Head of caudate nucleus (tissue), 42 donors: ENCODE measurements around the gene LRP6.
"Not testable (repeated sequence)": the region's sequence is repeated elsewhere in the genome, so short reads cannot be mapped to it uniquely, and the experiment has no call there.

Source experiments
- DNase-seq, 42 donors: peaks; one replicate each; pipeline versions ENCODE4 v3.0.0 to v3.0.0-alpha.2; 2020 to 2021; ENCODE audit warnings: mixed read lengths in 7 of 42
- intact Hi-C: fragments of 100-400 bp; cut with DNase I; formaldehyde crosslinking; loops from one replicate; pipeline ENCODE4 v1.15.0; 2022

LRP6 gene

DNA sequence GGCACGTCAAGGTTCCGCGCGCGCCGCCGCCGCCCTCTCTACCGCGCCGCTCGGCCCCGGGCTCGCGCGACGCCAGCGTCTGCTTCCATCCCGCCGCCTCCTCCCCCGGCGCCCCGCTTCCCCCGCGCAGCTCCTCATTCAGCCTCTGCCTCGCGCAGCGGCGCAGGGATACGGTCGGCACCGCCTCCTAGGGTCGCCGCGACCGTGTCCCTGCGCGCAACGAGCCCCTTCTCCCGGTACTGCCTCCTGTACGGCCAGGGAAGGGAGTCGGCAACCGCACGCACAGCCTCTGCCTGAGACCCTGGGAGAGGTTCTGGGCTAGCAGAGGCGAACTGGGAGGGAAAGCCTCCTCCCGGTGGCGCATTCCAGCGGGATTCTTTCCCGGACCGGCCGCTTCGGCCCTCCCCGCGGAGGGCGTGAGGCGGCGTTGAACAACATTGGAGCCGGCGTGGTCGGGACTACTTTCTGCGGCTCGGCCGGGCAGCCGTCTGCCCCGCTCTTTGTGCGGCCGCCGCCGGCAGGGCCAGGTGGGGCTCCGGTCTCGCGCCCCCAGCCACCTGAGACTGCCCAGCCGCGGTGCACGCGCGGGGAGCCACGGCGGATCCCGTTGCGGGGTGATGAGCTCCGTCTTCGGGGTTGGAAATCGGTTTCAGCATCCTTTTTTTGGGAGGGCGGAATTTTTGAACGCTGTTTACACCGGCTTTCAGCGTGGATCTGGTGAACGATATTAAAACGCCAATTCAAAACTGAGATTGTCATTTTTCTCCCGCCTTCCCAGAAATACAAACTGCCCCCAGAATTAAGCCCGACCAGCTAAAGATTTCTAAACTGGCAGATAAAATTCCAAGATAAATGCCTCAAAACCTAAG is at the start of gene LRP6:
LRP6 (minus strand) TSS at position 172 of the 869 bp plus-strand sequence. CDS start 309 bp downstream, outside the sequence.
- intact Hi-C loops = loop anchor here (10.0 kb wide), 1 partner anchor 78 kb away; no protein-coding TSS in a partner anchor
- DNase-seq = peak; percentile 66 to 97 (median 93)

DNA sequence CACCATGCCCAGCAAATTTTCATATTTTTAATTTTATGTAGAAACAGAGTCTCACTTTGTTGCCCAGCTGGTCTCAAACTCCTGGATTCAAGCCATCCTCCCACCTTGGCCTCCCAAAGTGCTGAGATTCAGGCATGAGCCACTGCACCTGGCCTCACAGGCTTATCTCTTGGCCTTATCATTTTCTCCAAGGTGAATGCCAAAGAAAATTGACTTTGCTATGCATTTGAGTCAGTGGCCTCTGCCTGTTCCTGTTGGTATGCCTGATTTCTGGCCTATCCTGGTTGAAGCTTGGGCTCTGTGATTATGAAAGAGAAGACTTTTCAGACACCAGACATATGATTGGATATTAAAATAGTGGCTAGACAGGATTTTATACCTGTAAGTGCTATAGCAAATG is 49.0 kb upstream of the LRP6 start:
- no peak for DNase-seq
- intact Hi-C loops = no loop called here

DNA sequence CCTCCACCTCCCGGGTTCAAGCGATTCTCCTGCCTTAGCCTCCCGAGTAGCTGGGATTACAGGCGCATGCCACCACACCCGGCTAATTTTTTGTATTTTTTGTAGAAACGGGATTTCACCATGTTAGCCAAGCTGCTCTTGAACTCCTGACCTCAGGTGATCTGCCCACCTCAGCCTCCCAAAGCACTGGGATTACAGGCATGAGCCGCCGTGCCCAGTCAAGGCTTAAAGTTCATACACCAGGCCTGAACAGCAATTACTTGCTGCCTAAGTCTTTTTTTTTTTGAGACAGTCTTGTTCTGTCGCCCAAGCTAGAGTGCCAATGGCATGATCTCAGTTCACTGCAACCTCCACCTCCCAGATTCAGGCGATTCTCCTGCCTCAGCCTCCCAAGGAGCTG is 43.9 kb upstream of the LRP6 start:
- DNase-seq = not testable (repeated sequence)

DNA sequence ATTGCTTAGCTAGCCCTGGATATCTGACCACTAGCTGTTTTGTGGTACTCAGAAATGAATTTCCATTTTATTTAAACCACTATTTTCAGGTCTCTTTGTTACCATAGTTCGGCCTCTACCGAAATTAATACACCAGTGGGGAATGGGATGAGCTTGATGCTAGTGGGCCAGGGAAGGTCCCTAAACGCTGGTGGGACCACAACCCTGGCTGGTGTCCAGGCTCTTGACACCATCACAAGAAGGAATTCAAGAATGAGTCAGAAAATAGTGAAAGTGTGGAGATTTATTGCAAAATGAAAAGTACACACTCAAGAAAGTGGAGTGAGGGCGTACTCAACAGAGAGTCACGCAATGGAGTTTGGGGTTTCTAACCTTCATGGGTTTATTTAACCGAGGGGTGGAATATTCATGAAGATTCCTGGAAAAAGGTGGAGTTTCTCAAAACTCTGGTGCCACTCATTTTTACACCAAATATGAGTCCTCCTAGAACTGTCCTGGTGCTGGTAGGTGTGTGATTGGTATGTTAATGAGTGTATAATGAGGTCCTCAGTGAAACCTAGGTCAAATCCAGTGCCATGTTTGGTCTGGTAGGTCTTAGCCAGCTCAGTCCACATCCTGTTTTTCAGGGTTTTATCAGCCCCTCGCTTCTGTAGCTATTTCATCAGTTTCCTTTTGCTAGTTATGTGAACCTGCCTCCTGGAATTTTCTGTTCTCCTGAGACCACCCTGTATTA is 38.9 kb upstream of the LRP6 start:
- intact Hi-C loops = no loop called here
- DNase-seq = no peak

More for the DNA sequence above, 43.9 kb upstream of the LRP6 start:
- intact Hi-C loops = not testable (repeated sequence)

DNA sequence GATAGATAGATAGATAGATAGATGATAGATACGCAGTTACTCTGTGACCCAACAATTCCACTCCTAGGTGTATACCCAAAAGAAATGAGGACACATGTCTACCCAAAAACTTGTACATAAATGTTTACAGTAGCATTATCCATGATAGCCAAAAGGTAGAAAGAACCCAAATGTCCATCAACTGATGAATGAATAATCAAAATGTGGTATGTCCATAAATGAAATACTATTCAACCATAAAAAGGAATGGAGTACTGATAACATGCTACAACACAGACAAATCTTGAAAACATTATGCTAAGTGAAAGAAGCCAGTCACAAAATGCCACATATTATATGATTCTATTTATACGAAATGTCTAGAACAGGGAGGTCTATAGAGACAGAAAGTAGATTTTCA is 36.1 kb upstream of the LRP6 start:
- DNase-seq = no peak
- intact Hi-C loops = no loop called here

DNA sequence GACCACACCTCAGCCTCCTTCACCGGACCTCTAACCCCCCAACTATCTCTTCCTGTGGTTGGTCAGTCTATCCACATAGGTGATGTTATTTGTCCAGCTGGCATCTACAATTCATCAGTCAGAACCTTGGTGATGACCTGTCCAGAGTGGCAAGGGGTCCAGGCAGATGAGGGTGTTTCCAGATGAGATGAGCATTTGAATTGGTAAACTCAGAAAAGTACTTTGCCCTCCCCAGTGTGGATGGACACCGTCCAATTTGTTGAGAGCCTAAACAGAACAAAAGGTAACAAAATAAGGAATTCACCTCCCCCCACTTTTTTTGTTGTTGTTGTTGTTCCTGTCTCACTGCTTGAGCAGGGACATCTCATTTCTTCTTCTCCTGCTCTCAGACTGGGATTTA is 34.3 kb upstream of the LRP6 start:
- DNase-seq = no peak
- intact Hi-C loops = no loop called here

DNA sequence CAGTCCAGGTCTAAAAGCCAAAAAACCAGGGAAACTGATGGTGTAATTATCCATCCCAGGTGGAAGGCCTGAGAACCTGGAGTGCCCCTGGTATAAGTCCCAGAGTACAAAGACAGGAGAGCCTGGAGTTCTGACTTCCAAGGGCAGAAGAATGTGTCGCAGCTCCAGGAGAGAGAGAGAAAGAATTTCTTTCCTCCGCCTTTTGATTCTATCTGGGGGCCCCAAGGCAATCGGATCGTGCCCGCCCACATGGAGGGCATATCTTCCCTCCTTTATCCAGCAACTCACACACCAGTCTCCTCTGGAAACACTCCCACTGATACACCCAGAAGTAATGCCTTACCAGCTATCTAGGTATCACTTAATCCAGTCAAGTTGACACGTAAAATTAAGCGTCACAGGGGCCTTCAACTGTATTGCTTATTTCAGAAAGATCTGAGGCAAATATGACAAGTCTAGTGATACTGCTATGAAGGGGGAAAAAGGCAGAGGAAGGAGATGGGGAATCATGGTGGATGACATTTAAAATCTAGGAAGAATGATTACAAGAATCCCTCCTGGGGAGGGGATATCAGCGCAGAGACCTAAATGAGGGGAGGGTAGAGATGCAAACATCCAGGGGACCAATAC is 30.5 kb upstream of the LRP6 start:
- intact Hi-C loops = no loop called here
- no peak for DNase-seq

DNA sequence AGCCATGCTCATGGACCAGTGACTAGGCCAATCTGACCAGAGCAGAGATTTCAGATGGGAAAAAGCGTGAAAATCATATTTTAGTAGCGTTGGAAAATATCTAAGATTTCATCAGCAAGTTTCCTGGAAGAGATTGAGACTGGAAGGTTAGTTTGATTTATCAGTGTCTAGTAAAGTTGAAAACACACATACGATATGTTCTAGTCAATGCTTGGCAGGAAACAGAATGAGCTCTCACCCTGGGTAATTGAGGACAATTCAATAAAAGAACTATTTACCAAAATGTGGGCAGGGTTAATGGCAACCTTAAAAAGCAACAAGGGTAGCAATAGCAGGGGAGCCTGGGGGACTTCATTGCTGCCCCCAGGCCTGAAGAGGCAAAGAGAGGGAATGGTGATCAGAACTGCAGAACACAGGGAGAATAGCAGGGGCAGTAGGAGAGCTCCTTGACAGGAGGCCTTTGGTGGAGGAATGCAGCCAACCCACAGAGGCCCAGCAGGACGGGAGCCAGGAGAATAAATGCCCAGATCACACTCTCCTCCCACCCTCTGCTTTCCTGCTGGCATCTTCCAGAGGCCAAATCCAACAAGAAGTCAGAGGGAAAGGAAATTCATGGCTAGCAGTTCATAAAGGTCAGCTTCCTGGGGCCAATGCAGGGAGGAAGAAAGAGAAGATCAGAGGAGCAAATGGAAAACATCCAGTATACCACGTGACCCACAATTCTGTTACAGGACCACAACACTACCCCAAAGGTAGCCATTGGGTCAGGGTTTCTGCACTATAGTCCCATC is 27.6 kb upstream of the LRP6 start:
- DNase-seq = peak in 10 of 42 donors; percentile 2 to 40 (median 14)
- intact Hi-C loops = no loop called here

DNA sequence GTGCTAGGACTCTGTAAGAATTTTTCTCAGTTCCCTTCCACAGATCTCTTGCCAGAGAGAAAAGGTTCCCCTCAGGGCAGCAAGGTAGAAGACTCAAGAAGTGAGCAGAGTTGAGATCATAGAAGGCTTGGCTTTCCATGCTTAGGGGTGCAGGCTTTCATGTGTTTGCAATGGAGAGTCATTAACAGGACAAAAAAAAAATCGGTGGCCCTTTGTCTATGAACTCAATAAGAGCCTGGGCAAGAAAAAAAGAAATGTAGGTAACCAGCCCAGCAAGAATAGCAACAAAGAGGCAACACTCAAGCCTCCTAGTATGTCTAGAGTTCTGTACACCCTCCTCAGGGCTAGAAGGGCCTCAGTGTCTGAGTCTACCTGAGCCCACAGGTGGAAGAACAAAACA is 23.4 kb upstream of the LRP6 start:
- intact Hi-C loops = no loop called here
- no peak for DNase-seq

DNA sequence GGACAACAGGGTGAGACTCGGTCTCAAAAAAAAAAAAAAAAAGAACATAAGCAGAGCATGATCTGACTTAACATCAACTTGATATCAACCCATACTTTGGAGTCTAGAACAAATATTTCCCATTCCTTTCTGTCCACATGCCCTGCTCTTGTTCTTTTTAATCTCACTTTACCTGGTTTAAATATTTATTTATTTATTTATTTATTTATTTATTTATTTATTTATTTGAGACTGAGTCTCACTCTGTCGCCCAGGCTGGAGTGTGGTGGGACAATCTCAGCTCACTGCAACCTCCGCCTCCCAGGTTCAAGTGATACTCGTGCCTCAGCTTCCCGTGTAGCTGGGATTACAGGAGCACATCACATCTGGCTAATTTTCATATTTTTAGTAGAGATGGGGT is 19.6 kb upstream of the LRP6 start:
- intact Hi-C loops = no loop called here

DNA sequence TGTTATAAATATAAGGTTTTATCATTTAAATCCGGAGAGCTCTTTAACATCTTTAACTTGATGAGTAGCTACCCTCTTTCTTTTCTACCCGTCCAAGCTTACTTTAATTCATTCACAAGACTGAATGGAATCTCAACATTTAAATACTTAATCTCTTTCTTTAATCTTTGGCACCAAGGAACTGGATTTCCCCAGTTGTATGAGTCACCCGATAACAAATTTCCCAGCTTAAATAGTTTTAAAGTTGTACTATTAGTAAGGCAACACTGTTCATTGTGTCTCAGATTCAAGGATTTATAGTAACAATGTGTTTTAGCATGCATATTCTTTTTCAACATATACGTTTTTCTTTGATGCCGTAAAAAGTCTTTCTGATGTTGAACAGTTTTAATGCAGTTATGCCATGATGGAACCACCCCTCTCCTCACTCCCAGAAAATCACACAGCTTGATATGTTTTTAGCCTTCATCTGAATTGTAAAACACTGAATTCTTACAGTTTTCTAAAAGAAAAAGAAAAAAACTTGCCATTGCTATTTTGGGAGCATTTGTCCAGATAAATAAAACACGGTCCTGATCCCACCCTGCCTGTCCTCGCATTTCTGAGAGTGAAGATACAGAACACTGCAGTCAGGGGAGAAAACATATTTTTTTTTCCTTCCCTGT is 16.0 kb upstream of the LRP6 start:
- no peak for DNase-seq
- intact Hi-C loops = no loop called here

More for the DNA sequence above, 19.6 kb upstream of the LRP6 start:
- no peak for DNase-seq

DNA sequence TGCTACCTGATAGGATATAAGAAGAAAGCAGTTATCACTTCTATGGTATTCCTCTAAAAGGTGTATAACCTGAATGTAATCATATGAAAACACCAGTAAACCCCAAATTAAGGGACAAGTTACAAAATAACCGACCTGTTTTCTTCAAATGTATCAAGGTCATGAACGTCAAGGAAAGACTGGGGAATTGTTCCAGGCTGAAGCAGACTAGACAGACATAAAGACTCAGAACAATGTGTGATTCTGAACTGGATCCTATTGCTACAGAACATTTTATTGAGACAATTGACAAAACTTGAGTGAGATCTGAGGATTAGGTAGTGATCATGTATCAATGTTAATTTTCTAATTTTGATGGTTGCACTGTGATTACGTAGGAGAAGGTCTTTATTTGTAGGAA is 15.4 kb upstream of the LRP6 start:
- intact Hi-C loops = no loop called here
- no peak for DNase-seq

DNA sequence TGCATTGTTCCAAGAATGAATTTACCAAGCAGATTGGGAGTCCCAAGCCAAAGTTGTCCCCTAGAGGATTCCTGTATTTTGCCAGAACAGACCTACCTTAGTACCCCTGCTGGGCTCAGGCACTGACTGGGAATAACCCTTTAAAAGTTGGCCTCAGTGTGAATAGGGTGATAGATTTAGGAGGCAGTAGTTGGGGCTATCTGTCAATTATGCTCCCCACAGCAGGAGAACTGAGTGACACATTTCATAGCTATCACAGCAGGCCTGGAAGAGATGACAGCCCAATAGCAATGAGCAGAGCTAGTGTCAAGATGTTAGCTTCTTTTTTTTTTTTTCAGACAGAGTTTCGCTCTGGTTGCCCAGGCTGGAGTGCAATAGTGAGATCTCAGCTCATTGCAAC is 14.3 kb upstream of the LRP6 start:
- intact Hi-C loops = no loop called here
- no peak for DNase-seq

DNA sequence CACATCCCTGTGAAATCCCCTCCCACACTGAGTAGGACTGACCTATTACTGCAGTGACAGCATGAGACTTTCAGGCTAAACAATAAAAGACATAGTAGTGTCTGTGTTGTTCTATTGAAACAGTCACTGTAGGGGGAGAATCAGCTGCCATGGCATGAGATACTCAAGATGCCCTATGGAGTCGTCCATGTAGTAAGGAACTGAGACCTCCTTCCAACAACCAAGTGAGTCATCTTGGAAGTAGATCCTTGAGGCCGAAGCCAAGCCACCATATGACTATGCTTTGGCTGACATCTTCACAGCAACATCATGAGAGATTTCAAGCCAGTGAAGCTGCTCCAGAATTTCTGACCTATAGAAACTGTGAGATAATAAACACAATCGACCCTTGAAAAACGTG is 12.1 kb upstream of the LRP6 start:
- intact Hi-C loops = no loop called here
- DNase-seq = no peak

DNA sequence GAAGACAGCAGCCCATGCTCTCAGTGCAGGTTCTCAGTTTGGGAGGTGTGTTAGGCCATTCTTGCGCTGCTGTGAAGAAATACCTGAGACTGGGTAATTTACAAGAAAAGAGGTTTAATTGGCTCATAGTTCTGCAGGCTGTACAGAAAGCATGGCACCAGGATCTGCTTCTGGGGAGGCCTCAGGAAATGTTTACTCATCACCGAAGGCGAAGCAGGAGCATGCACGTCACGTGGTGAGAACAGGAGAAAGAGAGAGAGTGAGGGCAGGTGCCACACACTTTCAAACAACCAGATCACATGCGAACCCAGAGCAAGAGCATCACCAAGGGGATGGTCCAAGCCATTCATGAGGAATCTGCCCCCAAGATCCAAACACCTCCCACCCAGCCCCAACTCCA is 9.0 kb upstream of the LRP6 start:
- intact Hi-C loops = no loop called here
- DNase-seq = no peak

DNA sequence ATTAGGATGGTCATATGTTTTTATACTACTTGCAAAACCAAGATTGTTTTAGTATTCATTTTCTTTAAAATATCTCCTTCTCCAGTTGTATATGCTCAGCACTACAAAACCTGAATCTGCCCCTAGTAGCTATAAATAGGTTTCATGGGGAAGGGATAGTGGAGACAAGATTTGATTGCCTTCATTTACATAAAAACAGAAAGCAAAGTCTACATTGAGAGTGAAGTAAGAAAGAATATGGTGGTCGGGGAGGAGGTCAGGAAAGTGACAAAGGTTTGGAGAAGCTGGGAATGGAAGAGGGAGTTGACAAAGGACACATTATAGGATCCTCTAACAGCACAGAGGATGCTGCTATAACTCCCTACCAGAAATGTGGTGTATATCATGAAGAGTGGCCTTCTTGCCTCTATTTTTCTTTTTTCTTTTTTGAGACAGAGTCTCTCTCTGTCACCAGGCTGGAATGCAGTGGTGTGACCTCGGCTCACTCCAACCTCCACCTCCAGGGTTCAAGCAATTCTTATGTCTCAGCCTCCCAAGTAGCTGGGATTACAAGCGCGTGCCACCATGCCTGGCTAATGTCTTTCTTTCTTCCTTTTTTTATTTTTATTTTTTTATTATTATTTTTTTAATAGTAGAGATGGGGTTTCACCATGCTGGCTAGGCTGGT is 6.6 kb upstream of the LRP6 start:
- no peak for DNase-seq
- intact Hi-C loops = no loop called here

DNA sequence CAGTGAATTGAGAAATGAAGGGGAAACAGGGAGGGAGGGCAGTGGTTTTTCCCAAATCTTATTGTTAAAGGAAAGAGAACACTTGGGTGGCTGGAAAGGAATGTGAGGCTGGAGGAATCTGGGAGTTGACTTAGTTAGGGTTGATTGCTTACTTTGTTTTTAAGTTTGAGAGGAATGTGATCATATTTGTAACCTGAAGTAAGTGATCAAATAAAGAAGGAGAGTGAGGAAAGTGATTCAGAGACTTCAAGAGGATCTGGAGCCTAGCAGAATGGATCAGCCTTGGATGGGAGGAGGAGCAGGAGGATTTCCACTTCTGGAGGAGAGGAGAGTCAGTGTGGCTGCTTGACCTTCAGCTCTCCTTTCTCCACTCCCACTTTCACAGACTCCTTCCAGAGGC is 6.0 kb upstream of the LRP6 start:
- intact Hi-C loops = no loop called here
- DNase-seq = no peak

DNA sequence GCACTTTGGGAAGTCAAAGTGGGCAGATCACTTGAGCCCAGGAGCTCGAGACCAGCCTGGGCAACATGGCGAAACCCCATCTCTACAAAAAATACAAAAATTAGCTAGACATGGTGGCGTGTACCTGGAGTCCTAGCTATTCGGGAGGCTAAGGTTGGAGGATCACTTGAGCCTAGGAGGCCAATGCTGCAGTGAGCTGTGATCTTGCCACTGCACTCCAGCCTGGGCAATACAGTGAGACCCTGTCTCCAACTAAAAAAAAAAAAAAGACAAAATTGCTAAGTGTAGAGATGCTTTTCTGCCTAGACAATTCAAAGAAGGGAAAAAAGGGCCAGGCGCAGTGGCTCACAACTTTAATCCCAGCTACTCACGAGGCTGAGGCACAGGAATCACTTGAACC is 3.4 kb upstream of the LRP6 start:
- intact Hi-C loops = no loop called here
- no peak for DNase-seq
